ENCODE data around the gene FANCC. TPM values are rescaled to one million over a fixed set of nuclear protein-coding genes. Genes with fewer than 3 reads are reported as not detected.

FANCC gene
- total and polyA plus RNA-seq, 2 donors (not counting 1 experiment from before 2014, with no cell fraction given), result 8.9 to 9.0 TPM

GRCh38 chr9:95073042-95073607 lies 244.4 kb downstream of the FANCC start:
- Histone ChIP-seq H4K20me1 (ENCODE audit: control insufficient read depth, extremely low read depth, insufficient read depth, low read length) (no peaks in the 10 kb centered on the region), H3K4me2 (ENCODE audit: extremely low read depth, insufficient read depth, low read length) (no peak overlapping the region), H3K27me3 (ENCODE audit: control insufficient read depth, insufficient read depth, low read length) (no peaks in the 10 kb centered on the region), H3K9me3 (ENCODE audit: control insufficient read depth, insufficient read depth, low read depth, low read length) (no peaks in the 10 kb centered on the region), H3K4me1 (ENCODE audit: control insufficient read depth, extremely low read depth, insufficient read depth, low read length) (peaks cover 27% of the 10 kb centered on the region), H3K9ac (ENCODE audit: insufficient read depth, low read length) (no peak overlapping the region), H3K27ac (ENCODE audit: insufficient read depth, low read length) (no peak overlapping the region), H3K4me3 (replicated peaks in 1 of 4; ENCODE audit: control extremely low read depth in 1 of 4, insufficient read depth in 1 of 4, low read depth in 3 of 4, low read length in 4 of 4) (no peak overlapping the region), H3K36me3 (ENCODE audit: control insufficient read depth, insufficient read depth, low read length) (peaks cover 13% of the 10 kb centered on the region), H3K79me2 (ENCODE audit: control insufficient read depth, insufficient read depth, low read length) (peaks cover 92% of the 10 kb centered on the region), H2AFZ (ENCODE audit: low read length) (no peak overlapping the region)
- peak; percentile 32 to 42 for TF ChIP-seq CTCF (conservative IDR thresholded peaks at IDR 0.05 in 1 of 2, IDR thresholded peaks at IDR 0.05 in 1 of 2; ENCODE audit: low read depth in 1 of 2, low read length in 2 of 2)
- TF ChIP-seq EZH2 (IDR thresholded peaks at IDR 0.05; ENCODE audit: low read length, missing control alignments), result no peak
- peak in 1 of 2 donors; percentile 38 for DNase-seq (ENCODE audit: low read depth in 2 of 2)

GRCh38 chr9:95071925-95072324 lies 245.6 kb downstream of the FANCC start:
- TF ChIP-seq CTCF (conservative IDR thresholded peaks at IDR 0.05 in 1 of 2, IDR thresholded peaks at IDR 0.05 in 1 of 2; ENCODE audit: low read depth in 1 of 2, low read length in 2 of 2), result no peak
- TF ChIP-seq EZH2 (IDR thresholded peaks at IDR 0.05; ENCODE audit: low read length, missing control alignments), result no peak
- DNase-seq (ENCODE audit: low read depth in 2 of 2), result no peak
- Histone ChIP-seq H3K27ac (ENCODE audit: insufficient read depth, low read length) (no peak overlapping the region), H3K4me2 (ENCODE audit: extremely low read depth, insufficient read depth, low read length) (no peak overlapping the region), H3K4me3 (replicated peaks in 1 of 4; ENCODE audit: control extremely low read depth in 1 of 4, insufficient read depth in 1 of 4, low read depth in 3 of 4, low read length in 4 of 4) (no peak overlapping the region), H3K4me1 (ENCODE audit: control insufficient read depth, extremely low read depth, insufficient read depth, low read length) (peaks cover 19% of the 10 kb centered on the region), H4K20me1 (ENCODE audit: control insufficient read depth, extremely low read depth, insufficient read depth, low read length) (no peaks in the 10 kb centered on the region), H3K9ac (ENCODE audit: insufficient read depth, low read length) (no peak overlapping the region), H3K36me3 (ENCODE audit: control insufficient read depth, insufficient read depth, low read length) (peaks cover 13% of the 10 kb centered on the region), H3K79me2 (ENCODE audit: control insufficient read depth, insufficient read depth, low read length) (peaks cover 89% of the 10 kb centered on the region), H2AFZ (ENCODE audit: low read length) (no peak overlapping the region), H3K9me3 (ENCODE audit: control insufficient read depth, insufficient read depth, low read depth, low read length) (no peaks in the 10 kb centered on the region), H3K27me3 (ENCODE audit: control insufficient read depth, insufficient read depth, low read length) (no peaks in the 10 kb centered on the region)

GRCh38 chr9:95071450-95071849 lies 246.1 kb downstream of the FANCC start:
- Histone ChIP-seq H3K4me1 (ENCODE audit: control insufficient read depth, extremely low read depth, insufficient read depth, low read length) (peaks cover 16% of the 10 kb centered on the region), H3K27me3 (ENCODE audit: control insufficient read depth, insufficient read depth, low read length) (no peaks in the 10 kb centered on the region), H4K20me1 (ENCODE audit: control insufficient read depth, extremely low read depth, insufficient read depth, low read length) (no peaks in the 10 kb centered on the region), H3K9ac (ENCODE audit: insufficient read depth, low read length) (no peak overlapping the region), H3K36me3 (ENCODE audit: control insufficient read depth, insufficient read depth, low read length) (peaks cover 12% of the 10 kb centered on the region), H3K4me3 (replicated peaks in 1 of 4; ENCODE audit: control extremely low read depth in 1 of 4, insufficient read depth in 1 of 4, low read depth in 3 of 4, low read length in 4 of 4) (no peak overlapping the region), H2AFZ (ENCODE audit: low read length) (no peak overlapping the region), H3K79me2 (ENCODE audit: control insufficient read depth, insufficient read depth, low read length) (peaks cover 89% of the 10 kb centered on the region), H3K9me3 (ENCODE audit: control insufficient read depth, insufficient read depth, low read depth, low read length) (no peaks in the 10 kb centered on the region), H3K4me2 (ENCODE audit: extremely low read depth, insufficient read depth, low read length) (no peak overlapping the region), H3K27ac (ENCODE audit: insufficient read depth, low read length) (no peak overlapping the region)
- TF ChIP-seq EZH2 (IDR thresholded peaks at IDR 0.05; ENCODE audit: low read length, missing control alignments), result no peak
- TF ChIP-seq CTCF (conservative IDR thresholded peaks at IDR 0.05 in 1 of 2, IDR thresholded peaks at IDR 0.05 in 1 of 2; ENCODE audit: low read depth in 1 of 2, low read length in 2 of 2), result no peak
- DNase-seq (ENCODE audit: low read depth in 2 of 2), result no peak
